Chondrocyte (in vitro differentiated cells): ENCODE results near the gene SMARCA2. TPM values are rescaled to one million over a fixed set of nuclear protein-coding genes. Genes with fewer than 3 reads are reported as not detected.

ENCODE experiments used
- DNase-seq: peaks from one replicate; pipeline ENCODE4 v3.0.0; 2021; ENCODE audit warnings: mixed read lengths, low spot score
- H3K27ac Mint-ChIP-seq: one replicate; pipeline ENCODE4 v1.8.0; 2021; ENCODE audit warnings: mild to moderate bottlenecking, moderate library complexity, mixed read lengths; ENCODE audit not compliant: unreplicated experiment
- H3K27me3 Mint-ChIP-seq: 2 replicates; pipeline ENCODE4 v1.8.0; 2021; ENCODE audit warnings: low read depth, mixed read lengths
- H3K36me3 Mint-ChIP-seq: 2 replicates; pipeline ENCODE4 v1.8.0; 2021; ENCODE audit warnings: low read depth, mixed read lengths
- H3K4me1 Mint-ChIP-seq: 2 replicates; pipeline ENCODE4 v1.8.0; 2021; ENCODE audit warnings: low read depth, mild to moderate bottlenecking, mixed read lengths
- H3K4me3 Mint-ChIP-seq: one replicate; pipeline ENCODE4 v1.8.0; 2021; ENCODE audit warnings: mild to moderate bottlenecking, moderate library complexity, mixed read lengths; ENCODE audit not compliant: unreplicated experiment
- H3K9me3 Mint-ChIP-seq: 2 replicates; pipeline ENCODE4 v1.8.0; 2021; ENCODE audit warnings: low read depth, mixed read lengths
- CTCF ChIP-seq: fragments of 200-600 bp; sonication (generic); IDR thresholded peaks from 2 replicates; pipeline ENCODE4 v1.5.0; 2021; ENCODE audit warnings: antibody characterized with exemption, mild to moderate bottlenecking, moderate library complexity
- total RNA-seq: library from RNA; stranded (reverse); gene quantifications from 3 replicates; pipeline ENCODE4 v1.2.1, GENCODE V29; 2021

Gene SMARCA2
- total RNA-seq, 1 donor from 2014 or later: 95.1 TPM

- Mint-ChIP-seq H3K27me3 (no peaks in the 10 kb centered on the region), H3K9me3 (no peaks in the 10 kb centered on the region), H3K4me1 (peaks cover 27% of the 10 kb centered on the region), H3K36me3 (peaks cover 10% of the 10 kb centered on the region), H3K4me3 (no peak overlapping the region), H3K27ac (no peak overlapping the region)
- no peak for TF ChIP-seq CTCF
- no peak for DNase-seq
Measured at GRCh38 chr9:2047916-2048315, 32.8 kb downstream of the SMARCA2 start.

GRCh38 chr9:2050236-2050635 is 35.1 kb downstream of the SMARCA2 start:
- Mint-ChIP-seq H3K4me3 (no peak overlapping the region), H3K4me1 (peaks cover 44% of the 10 kb centered on the region), H3K36me3 (peaks cover 11% of the 10 kb centered on the region), H3K9me3 (no peaks in the 10 kb centered on the region), H3K27ac (no peak overlapping the region), H3K27me3 (no peaks in the 10 kb centered on the region)
- TF ChIP-seq CTCF: no peak
- no peak for DNase-seq

- Mint-ChIP-seq H3K9me3 (no peaks in the 10 kb centered on the region), H3K27me3 (no peaks in the 10 kb centered on the region), H3K36me3 (peaks cover 12% of the 10 kb centered on the region), H3K4me3 (no peak overlapping the region), H3K27ac (peak overlapping the region; percentile 27), H3K4me1 (peaks cover 57% of the 10 kb centered on the region)
- no peak for TF ChIP-seq CTCF
- DNase-seq: no peak
Measured at GRCh38 chr9:2053883-2054845, 39.0 kb downstream of the SMARCA2 start.

GRCh38 chr9:2055203-2055658 is 40.1 kb downstream of the SMARCA2 start:
- H3K36me3 Mint-ChIP-seq: peaks cover 12% of the 10 kb centered on the region
- H3K27me3 Mint-ChIP-seq: no peaks in the 10 kb centered on the region
- peaks cover 61% of the 10 kb centered on the region for H3K4me1 Mint-ChIP-seq
- no peak overlapping the region for H3K4me3 Mint-ChIP-seq
- no peak overlapping the region for H3K27ac Mint-ChIP-seq
- TF ChIP-seq CTCF: no peak
- no peak for DNase-seq
- no peaks in the 10 kb centered on the region for H3K9me3 Mint-ChIP-seq

- H3K9me3 Mint-ChIP-seq: no peaks in the 10 kb centered on the region
- no peak for TF ChIP-seq CTCF
- H3K27ac Mint-ChIP-seq: peak overlapping the region; percentile 67
- peaks cover 38% of the 10 kb centered on the region for H3K4me1 Mint-ChIP-seq
- peaks cover 25% of the 10 kb centered on the region for H3K36me3 Mint-ChIP-seq
- no peak overlapping the region for H3K4me3 Mint-ChIP-seq
- DNase-seq: no peak
- H3K27me3 Mint-ChIP-seq: no peaks in the 10 kb centered on the region
Measured at GRCh38 chr9:2059274-2059929, 44.3 kb downstream of the SMARCA2 start.
